Activated naive CD8-positive, alpha-beta T cell treated with anti-CD3 and anti-CD28 coated beads, Interleukin-2, amount 10 ng/mL, durations not matched to agents 7 days and 5 days (primary cell): ENCODE data around the gene GRIN2C. TPM values are rescaled to one million over a fixed set of nuclear protein-coding genes. Genes with fewer than 3 reads are reported as not detected.
"Not testable (repeated sequence)": the region's sequence is repeated elsewhere in the genome, so short reads cannot be mapped to it uniquely, and the experiment has no call there.

Source experiments
- ATAC-seq: fragments of 150-1000 bp; cut with Tn5 transposase; one replicate; pipeline ENCODE4 v1.10.0; 2021; ENCODE audit warnings: low read depth, moderate library complexity
- POLR2A ChIA-PET: fragments of 350-600 bp; sonication (Branson Sonifier 250); formaldehyde crosslinking; loops from one replicate; lab custom pipeline; 2021; ENCODE audit warnings: antibody characterized with exemption; lab: Charles Lee
- DNase-seq: peaks from one replicate; pipeline ENCODE4 v3.0.0; 2021
- H3K27ac Mint-ChIP-seq: one replicate; pipeline ENCODE4 v1.8.0; 2022; ENCODE audit warnings: mild to moderate bottlenecking, mixed read lengths
- H3K27me3 Mint-ChIP-seq: one replicate; pipeline ENCODE4 v1.8.0; 2022; ENCODE audit warnings: mild to moderate bottlenecking, moderate library complexity, mixed read lengths
- H3K36me3 Mint-ChIP-seq: one replicate; pipeline ENCODE4 v1.8.0; 2021; ENCODE audit warnings: mild to moderate bottlenecking, mixed read lengths
- H3K4me1 Mint-ChIP-seq: one replicate; pipeline ENCODE4 v1.8.0; 2021; ENCODE audit warnings: mixed read lengths
- H3K4me3 Mint-ChIP-seq: one replicate; pipeline ENCODE4 v1.8.0; 2022; ENCODE audit warnings: mild to moderate bottlenecking, moderate library complexity, mixed read lengths
- H3K9me3 Mint-ChIP-seq: one replicate; pipeline ENCODE4 v1.8.0; 2021; ENCODE audit warnings: mixed read lengths
- total RNA-seq, 2 experiments: library from RNA; stranded (reverse); gene quantifications; one replicate each; pipeline ENCODE4 v1.2.3, GENCODE V29; 2021

Gene GRIN2C
- total RNA-seq, result under 1 TPM in 1 of 2 experiments, not detected in 1; 0.17 TPM

GRCh38 chr17:74859459-74860228 is at the start of gene GRIN2C:
TSS of gene GRIN2C (minus strand) at chr17:74859885. CDS start at chr17:74855092, 4,793 bp downstream.
- no peaks in the 10 kb centered on the region for H3K36me3 Mint-ChIP-seq
- no peaks in the 10 kb centered on the region for H3K9me3 Mint-ChIP-seq
- DNase-seq (peak; percentile 64), ATAC-seq (peak; percentile 22)
- H3K27me3 Mint-ChIP-seq, result peaks cover 60% of the 10 kb centered on the region
- H3K27ac Mint-ChIP-seq, result no peak within 1 kb of the TSS
- H3K4me3 Mint-ChIP-seq, result peak within 1 kb of the TSS; percentile 50
- peaks cover 6% of the 10 kb centered on the region for H3K4me1 Mint-ChIP-seq
- POLR2A ChIA-PET, result interaction anchor here (1.9 kb wide), 1 partner anchor 14 kb away, joined by 5 read pairs; the partner anchor contains the start of gene FDXR

GRCh38 chr17:74909097-74909496 is 49.4 kb upstream of the GRIN2C start:
- H3K27ac Mint-ChIP-seq, H3K27me3 Mint-ChIP-seq, ATAC-seq, H3K9me3 Mint-ChIP-seq, H3K36me3 Mint-ChIP-seq, H3K4me1 Mint-ChIP-seq, POLR2A ChIA-PET, DNase-seq, H3K4me3 Mint-ChIP-seq: not testable (repeated sequence)

- POLR2A ChIA-PET, result no interaction called here
- H3K27ac Mint-ChIP-seq, result no peak overlapping the region
- H3K4me1 Mint-ChIP-seq, result peaks cover under 1% of the 10 kb centered on the region
Observed at GRCh38 chr17:74907012-74907411, 47.3 kb upstream of the GRIN2C start.

GRCh38 chr17:74906214-74906793 is 46.6 kb upstream of the GRIN2C start:
- not testable (repeated sequence) for H3K36me3 Mint-ChIP-seq, ATAC-seq, H3K4me3 Mint-ChIP-seq, DNase-seq, H3K27ac Mint-ChIP-seq, H3K4me1 Mint-ChIP-seq, H3K9me3 Mint-ChIP-seq
- POLR2A ChIA-PET, result interaction anchor here (0.7 kb wide), 1 partner anchor 440 kb away, joined by 4 read pairs; no protein-coding TSS in a partner anchor
- H3K27me3 Mint-ChIP-seq, result peaks cover 13% of the 10 kb centered on the region

More at GRCh38 chr17:74907012-74907411, 47.3 kb upstream of the GRIN2C start:
- Mint-ChIP-seq H3K4me3 (no peak overlapping the region), H3K27me3 (peaks cover 10% of the 10 kb centered on the region), H3K9me3 (no peaks in the 10 kb centered on the region), H3K36me3 (no peaks in the 10 kb centered on the region)
- no peak for DNase-seq
- ATAC-seq, result no peak

GRCh38 chr17:74904687-74905409 is 45.2 kb upstream of the GRIN2C start:
- Mint-ChIP-seq H3K4me1 (peaks cover 4% of the 10 kb centered on the region), H3K27me3 (peaks cover 10% of the 10 kb centered on the region), H3K36me3 (no peaks in the 10 kb centered on the region), H3K27ac (no peak overlapping the region), H3K4me3 (no peak overlapping the region), H3K9me3 (no peaks in the 10 kb centered on the region)
- no peak for ATAC-seq
- POLR2A ChIA-PET, result no interaction called here
- DNase-seq, result no peak

- H3K4me3 Mint-ChIP-seq, result no peak overlapping the region
- no peaks in the 10 kb centered on the region for H3K36me3 Mint-ChIP-seq
- POLR2A ChIA-PET, result no interaction called here
- ATAC-seq, result no peak
- no peak overlapping the region for H3K27ac Mint-ChIP-seq
- DNase-seq, result no peak
- peaks cover 8% of the 10 kb centered on the region for H3K27me3 Mint-ChIP-seq
- peaks cover 4% of the 10 kb centered on the region for H3K4me1 Mint-ChIP-seq
- H3K9me3 Mint-ChIP-seq, result no peaks in the 10 kb centered on the region
Observed at GRCh38 chr17:74903671-74904070, 44.0 kb upstream of the GRIN2C start.

GRCh38 chr17:74903034-74903433 is 43.3 kb upstream of the GRIN2C start:
- peaks cover 4% of the 10 kb centered on the region for H3K4me1 Mint-ChIP-seq
- peaks cover 8% of the 10 kb centered on the region for H3K27me3 Mint-ChIP-seq
- POLR2A ChIA-PET, result no interaction called here
- no peak overlapping the region for H3K4me3 Mint-ChIP-seq
- no peaks in the 10 kb centered on the region for H3K9me3 Mint-ChIP-seq
- ATAC-seq (no peak), DNase-seq (no peak)
- H3K36me3 Mint-ChIP-seq, result no peaks in the 10 kb centered on the region
- H3K27ac Mint-ChIP-seq, result no peak overlapping the region

- Mint-ChIP-seq H3K36me3 (no peaks in the 10 kb centered on the region), H3K9me3 (no peaks in the 10 kb centered on the region), H3K27me3 (peaks cover 20% of the 10 kb centered on the region), H3K27ac (no peak overlapping the region), H3K4me3 (no peak overlapping the region), H3K4me1 (peaks cover 4% of the 10 kb centered on the region)
- ATAC-seq, result no peak
- DNase-seq, result no peak
- POLR2A ChIA-PET, result no interaction called here
Observed at GRCh38 chr17:74901353-74902135, 41.9 kb upstream of the GRIN2C start.

GRCh38 chr17:74900208-74900607 is 40.5 kb upstream of the GRIN2C start:
- H3K36me3 Mint-ChIP-seq, result no peaks in the 10 kb centered on the region
- H3K27me3 Mint-ChIP-seq, result peaks cover 33% of the 10 kb centered on the region
- no peak overlapping the region for H3K27ac Mint-ChIP-seq
- DNase-seq, result no peak
- H3K4me1 Mint-ChIP-seq, result peaks cover 4% of the 10 kb centered on the region
- H3K9me3 Mint-ChIP-seq, result no peaks in the 10 kb centered on the region
- no peak overlapping the region for H3K4me3 Mint-ChIP-seq
- no peak for ATAC-seq
- POLR2A ChIA-PET, result no interaction called here

GRCh38 chr17:74898376-74898946 is 38.8 kb upstream of the GRIN2C start:
- H3K9me3 Mint-ChIP-seq, result no peaks in the 10 kb centered on the region
- H3K36me3 Mint-ChIP-seq, result no peaks in the 10 kb centered on the region
- no peak overlapping the region for H3K4me3 Mint-ChIP-seq
- ATAC-seq, result no peak
- POLR2A ChIA-PET, result interaction anchor here (0.6 kb wide), 1 partner anchor 392 kb away, joined by 5 read pairs; no protein-coding TSS in a partner anchor
- peaks cover 46% of the 10 kb centered on the region for H3K27me3 Mint-ChIP-seq
- H3K27ac Mint-ChIP-seq, result no peak overlapping the region
- H3K4me1 Mint-ChIP-seq, result peaks cover 6% of the 10 kb centered on the region
- no peak for DNase-seq

GRCh38 chr17:74893936-74894671 is 34.4 kb upstream of the GRIN2C start:
- ATAC-seq (no peak), DNase-seq (no peak)
- Mint-ChIP-seq H3K4me3 (peak overlapping the region; percentile 64), H3K36me3 (no peaks in the 10 kb centered on the region), H3K9me3 (no peaks in the 10 kb centered on the region), H3K4me1 (peaks cover 2% of the 10 kb centered on the region), H3K27ac (peak overlapping the region; percentile 9), H3K27me3 (peaks cover 61% of the 10 kb centered on the region)
- POLR2A ChIA-PET, result no interaction called here
